ENCODE measurements around the gene UBE2D4.
"Not testable (repeated sequence)": the region's sequence is repeated elsewhere in the genome, so short reads cannot be mapped to it uniquely, and the experiment has no call there.

The UBE2D4 gene

GRCh38 chr7:43985904-43986864 lies 59.9 kb downstream of the UBE2D4 start:
- not testable (repeated sequence) for H3K23ac ChIP-seq (ENCODE audit: low read length); H4K12ac ChIP-seq (ENCODE audit: low read depth, low read length); H3K4me1 ChIP-seq (ENCODE audit: control insufficient read depth in 1 of 2, insufficient read depth in 2 of 2, low read length in 2 of 2); H3K79me1 ChIP-seq (ENCODE audit: low read length); H3K14ac ChIP-seq (ENCODE audit: low read length); H3K27ac ChIP-seq (ENCODE audit: low read depth, low read length); H2AK5ac ChIP-seq (ENCODE audit: low read length); H3K27me3 ChIP-seq (ENCODE audit: insufficient read depth, low read length); H3K9ac ChIP-seq (ENCODE audit: low read length); H2BK12ac ChIP-seq (ENCODE audit: low read length); H3K9me3 ChIP-seq (ENCODE audit: insufficient read depth, low read depth, low read length); H2BK120ac ChIP-seq (ENCODE audit: insufficient read depth, low read length, poor library complexity); H2AFZ ChIP-seq (ENCODE audit: insufficient read depth, low read length, poor library complexity); H3K18ac ChIP-seq (ENCODE audit: low read length); H3K36me3 ChIP-seq (ENCODE audit: control insufficient read depth in 1 of 2, insufficient read depth in 2 of 2, low read length in 2 of 2); H4K91ac ChIP-seq (ENCODE audit: low read depth, low read length); H3K4ac ChIP-seq (ENCODE audit: low read depth, low read length); H3K4me2 ChIP-seq (ENCODE audit: low read length); H4K8ac ChIP-seq (ENCODE audit: low read depth, low read length); H2BK5ac ChIP-seq (ENCODE audit: low read depth, low read length, poor library complexity); H3K79me2 ChIP-seq (ENCODE audit: control insufficient read depth, insufficient read depth, low read length, poor library complexity); H3K4me3 ChIP-seq (ENCODE audit: low read depth, low read length)
- no CpG with 5 or more reads among the region's 33 CpGs for WGBS (ENCODE audit: extremely low coverage, insufficient coverage, insufficient read length)
- peak; percentile 64 to 72 for DNase-seq

- H2AFZ ChIP-seq (ENCODE audit: insufficient read depth, low read length, poor library complexity); H2AK5ac ChIP-seq (ENCODE audit: low read length); H3K9ac ChIP-seq (ENCODE audit: low read length); H4K91ac ChIP-seq (ENCODE audit: low read depth, low read length); H3K4ac ChIP-seq (ENCODE audit: low read depth, low read length); H4K8ac ChIP-seq (ENCODE audit: low read depth, low read length); H3K23ac ChIP-seq (ENCODE audit: low read length); H3K14ac ChIP-seq (ENCODE audit: low read length); H3K36me3 ChIP-seq (ENCODE audit: control insufficient read depth in 1 of 2, insufficient read depth in 2 of 2, low read length in 2 of 2); H3K27ac ChIP-seq (ENCODE audit: low read depth, low read length); H2BK5ac ChIP-seq (ENCODE audit: low read depth, low read length, poor library complexity); DNase-seq; H4K12ac ChIP-seq (ENCODE audit: low read depth, low read length); H3K4me1 ChIP-seq (ENCODE audit: control insufficient read depth in 1 of 2, insufficient read depth in 2 of 2, low read length in 2 of 2); H3K4me2 ChIP-seq (ENCODE audit: low read length); H2BK120ac ChIP-seq (ENCODE audit: insufficient read depth, low read length, poor library complexity); H2BK12ac ChIP-seq (ENCODE audit: low read length); H3K18ac ChIP-seq (ENCODE audit: low read length); H3K9me3 ChIP-seq (ENCODE audit: insufficient read depth, low read depth, low read length); H3K79me1 ChIP-seq (ENCODE audit: low read length); H3K79me2 ChIP-seq (ENCODE audit: control insufficient read depth, insufficient read depth, low read length, poor library complexity); H3K27me3 ChIP-seq (ENCODE audit: insufficient read depth, low read length); H3K4me3 ChIP-seq (ENCODE audit: low read depth, low read length): not testable (repeated sequence)
- no CpG with 5 or more reads among the region's 9 CpGs for WGBS (ENCODE audit: extremely low coverage, insufficient coverage, insufficient read length)
Measured at GRCh38 chr7:43987476-43987875, 61.2 kb downstream of the UBE2D4 start.

GRCh38 chr7:43990011-43990585 lies 63.9 kb downstream of the UBE2D4 start:
- not testable (repeated sequence) for H3K4me3 ChIP-seq (ENCODE audit: low read depth, low read length); H3K9ac ChIP-seq (ENCODE audit: low read length); H2BK5ac ChIP-seq (ENCODE audit: low read depth, low read length, poor library complexity); H3K4ac ChIP-seq (ENCODE audit: low read depth, low read length); H2AK5ac ChIP-seq (ENCODE audit: low read length); H3K4me1 ChIP-seq (ENCODE audit: control insufficient read depth in 1 of 2, insufficient read depth in 2 of 2, low read length in 2 of 2); H4K8ac ChIP-seq (ENCODE audit: low read depth, low read length); H3K27ac ChIP-seq (ENCODE audit: low read depth, low read length); H3K36me3 ChIP-seq (ENCODE audit: control insufficient read depth in 1 of 2, insufficient read depth in 2 of 2, low read length in 2 of 2); H3K9me3 ChIP-seq (ENCODE audit: insufficient read depth, low read depth, low read length); H2BK120ac ChIP-seq (ENCODE audit: insufficient read depth, low read length, poor library complexity); H3K18ac ChIP-seq (ENCODE audit: low read length); H3K79me1 ChIP-seq (ENCODE audit: low read length); H3K23ac ChIP-seq (ENCODE audit: low read length); H2AFZ ChIP-seq (ENCODE audit: insufficient read depth, low read length, poor library complexity); H3K27me3 ChIP-seq (ENCODE audit: insufficient read depth, low read length); H3K79me2 ChIP-seq (ENCODE audit: control insufficient read depth, insufficient read depth, low read length, poor library complexity); DNase-seq; H4K91ac ChIP-seq (ENCODE audit: low read depth, low read length); H4K12ac ChIP-seq (ENCODE audit: low read depth, low read length); H3K4me2 ChIP-seq (ENCODE audit: low read length); H2BK12ac ChIP-seq (ENCODE audit: low read length); H3K14ac ChIP-seq (ENCODE audit: low read length)
- WGBS (ENCODE audit: extremely low coverage, insufficient coverage, insufficient read length): no CpG with 5 or more reads among the region's 12 CpGs

- H3K27me3 ChIP-seq (ENCODE audit: insufficient read depth, low read length); H3K27ac ChIP-seq (ENCODE audit: low read depth, low read length): not testable (repeated sequence)
- WGBS (ENCODE audit: extremely low coverage, insufficient coverage, insufficient read length): no CpG with 5 or more reads among the region's 1 CpG
Measured at GRCh38 chr7:43990829-43991228, 64.6 kb downstream of the UBE2D4 start.

More at GRCh38 chr7:43990829-43991228, 64.6 kb downstream of the UBE2D4 start:
- not testable (repeated sequence) for H3K9ac ChIP-seq (ENCODE audit: low read length); H3K36me3 ChIP-seq (ENCODE audit: control insufficient read depth in 1 of 2, insufficient read depth in 2 of 2, low read length in 2 of 2); H3K4me3 ChIP-seq (ENCODE audit: low read depth, low read length); H2AFZ ChIP-seq (ENCODE audit: insufficient read depth, low read length, poor library complexity); DNase-seq; H2BK12ac ChIP-seq (ENCODE audit: low read length); H3K4me2 ChIP-seq (ENCODE audit: low read length); H4K8ac ChIP-seq (ENCODE audit: low read depth, low read length); H3K9me3 ChIP-seq (ENCODE audit: insufficient read depth, low read depth, low read length); H3K23ac ChIP-seq (ENCODE audit: low read length); H3K79me1 ChIP-seq (ENCODE audit: low read length); H2AK5ac ChIP-seq (ENCODE audit: low read length); H3K14ac ChIP-seq (ENCODE audit: low read length); H3K4me1 ChIP-seq (ENCODE audit: control insufficient read depth in 1 of 2, insufficient read depth in 2 of 2, low read length in 2 of 2); H2BK120ac ChIP-seq (ENCODE audit: insufficient read depth, low read length, poor library complexity); H2BK5ac ChIP-seq (ENCODE audit: low read depth, low read length, poor library complexity); H3K79me2 ChIP-seq (ENCODE audit: control insufficient read depth, insufficient read depth, low read length, poor library complexity); H3K18ac ChIP-seq (ENCODE audit: low read length); H3K4ac ChIP-seq (ENCODE audit: low read depth, low read length); H4K91ac ChIP-seq (ENCODE audit: low read depth, low read length); H4K12ac ChIP-seq (ENCODE audit: low read depth, low read length)

Data from trophoblast cell (in vitro differentiated cells and primary cell).